Smooth muscle cell (in vitro differentiated cells): ENCODE results near the gene DOK1. TPM values are rescaled to one million over a fixed set of nuclear protein-coding genes. Genes with fewer than 3 reads are reported as not detected.

Experiments
- DNase-seq: peaks from one replicate; lab custom pipeline; 2025; ENCODE audit not compliant: unreplicated experiment; lab: John Stamatoyannopoulos, UW
- H2AFZ ChIP-seq: fragments of 200-600 bp; sonication (generic); 2 replicates; pipeline ENCODE4 v1.6.0; 2016; ENCODE audit warnings: antibody characterized with exemption, low read depth, mild to moderate bottlenecking
- H3F3A ChIP-seq: fragments of 200-600 bp; sonication (generic); 2 replicates; pipeline ENCODE4 v1.6.0; 2017; ENCODE audit warnings: antibody characterized with exemption, low read depth
- H3K27ac ChIP-seq: fragments of 200-600 bp; sonication (generic); 2 replicates; pipeline ENCODE4 v1.5.1; 2016; ENCODE audit warnings: low read depth, mild to moderate bottlenecking
- H3K27me3 ChIP-seq: fragments of 200-600 bp; sonication (generic); 2 replicates; pipeline ENCODE4 v1.6.1; 2016; ENCODE audit warnings: low read depth, mild to moderate bottlenecking
- H3K36me3 ChIP-seq: fragments of 200-600 bp; sonication (generic); 2 replicates; pipeline ENCODE4 v1.5.1; 2016; ENCODE audit warnings: low read depth
- H3K4me1 ChIP-seq: fragments of 200-600 bp; sonication (generic); 2 replicates; pipeline ENCODE4 v1.5.1; 2016; ENCODE audit warnings: low read depth
- H3K4me2 ChIP-seq: fragments of 200-600 bp; sonication (generic); 2 replicates; pipeline ENCODE4 v1.6.0; 2016; ENCODE audit warnings: mild to moderate bottlenecking
- H3K4me3 ChIP-seq: fragments of 200-600 bp; sonication (generic); 2 replicates; pipeline ENCODE4 v1.5.1; 2016; ENCODE audit warnings: mild to moderate bottlenecking
- H3K79me2 ChIP-seq: fragments of 200-600 bp; sonication (generic); 2 replicates; pipeline ENCODE4 v1.6.0; 2016; ENCODE audit warnings: low read depth, mild to moderate bottlenecking
- H3K9ac ChIP-seq: fragments of 200-600 bp; sonication (generic); 2 replicates; pipeline ENCODE4 v1.6.0; 2016; ENCODE audit warnings: low read depth
- H3K9me3 ChIP-seq: fragments of 200-600 bp; sonication (generic); replicated peaks from 2 replicates; pipeline ENCODE4 v1.5.1; 2016; ENCODE audit warnings: low read depth
- H4K20me1 ChIP-seq: fragments of 200-600 bp; sonication (generic); 2 replicates; pipeline ENCODE4 v1.6.0; 2016; ENCODE audit warnings: low read depth
- WGBS: methylation state at CpG from one replicate; pipeline ENCODE4 v1.1.7; 2016; ENCODE audit warnings: low lambda C conversion rate; 5-methylcytosine and 5-hydroxymethylcytosine counted together
- polyA plus RNA-seq: library from polyadenylated mRNA; unstranded; fragments of >200 nt; fragmentation: Nextera tagmentation; extraction: Ambion mirVana; gene quantifications from 2 replicates; pipeline ENCODE4 v1.2.1, GENCODE V29; 2016
- total RNA-seq: library from RNA; depleted of rRNA; stranded (reverse); fragments of >200 nt; gene quantifications from 2 replicates; pipeline ENCODE4 v1.2.3, GENCODE V29; 2014
- TF ChIP-seq, protein P1 (sequence below): fragments of 200-600 bp; sonication (generic); IDR thresholded peaks from 2 replicates; pipeline ENCODE4 v1.5.1; 2017; ENCODE audit warnings: borderline replicate concordance, mild to moderate bottlenecking, antibody characterized with exemption; ENCODE audit not compliant: insufficient read depth, poor library complexity, severe bottlenecking

Gene DOK1
- total and polyA plus RNA-seq, 2 experiments from 2014 or later = 11.7 to 41.3 TPM

DNA sequence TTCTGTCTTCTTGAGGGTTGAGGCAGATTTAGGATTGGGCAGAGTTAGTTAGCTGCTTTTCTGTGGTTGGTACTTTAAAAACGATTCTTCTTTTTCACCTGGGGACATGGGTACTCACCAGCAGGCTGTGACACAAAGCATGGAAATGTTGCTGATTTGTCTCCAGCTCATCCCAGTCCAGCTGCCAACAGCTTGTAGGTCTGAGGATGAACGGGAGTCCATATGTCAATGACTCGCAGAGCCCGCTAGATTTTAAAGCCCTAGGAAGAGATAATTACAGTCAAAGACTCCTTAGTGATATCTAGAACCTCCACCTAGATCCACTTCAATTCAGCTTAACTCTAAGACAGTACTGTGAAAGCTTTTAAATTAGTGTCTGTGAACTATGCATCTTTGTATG is 20.8 kb downstream of the DOK1 start:
- TF ChIP-seq, protein P1, sequence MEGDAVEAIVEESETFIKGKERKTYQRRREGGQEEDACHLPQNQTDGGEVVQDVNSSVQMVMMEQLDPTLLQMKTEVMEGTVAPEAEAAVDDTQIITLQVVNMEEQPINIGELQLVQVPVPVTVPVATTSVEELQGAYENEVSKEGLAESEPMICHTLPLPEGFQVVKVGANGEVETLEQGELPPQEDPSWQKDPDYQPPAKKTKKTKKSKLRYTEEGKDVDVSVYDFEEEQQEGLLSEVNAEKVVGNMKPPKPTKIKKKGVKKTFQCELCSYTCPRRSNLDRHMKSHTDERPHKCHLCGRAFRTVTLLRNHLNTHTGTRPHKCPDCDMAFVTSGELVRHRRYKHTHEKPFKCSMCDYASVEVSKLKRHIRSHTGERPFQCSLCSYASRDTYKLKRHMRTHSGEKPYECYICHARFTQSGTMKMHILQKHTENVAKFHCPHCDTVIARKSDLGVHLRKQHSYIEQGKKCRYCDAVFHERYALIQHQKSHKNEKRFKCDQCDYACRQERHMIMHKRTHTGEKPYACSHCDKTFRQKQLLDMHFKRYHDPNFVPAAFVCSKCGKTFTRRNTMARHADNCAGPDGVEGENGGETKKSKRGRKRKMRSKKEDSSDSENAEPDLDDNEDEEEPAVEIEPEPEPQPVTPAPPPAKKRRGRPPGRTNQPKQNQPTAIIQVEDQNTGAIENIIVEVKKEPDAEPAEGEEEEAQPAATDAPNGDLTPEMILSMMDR = no peak
- Histone ChIP-seq H3K4me1 (peaks cover 7% of the 10 kb centered on the region), H3K9me3 (no peaks in the 10 kb centered on the region), H2AFZ (no peak overlapping the region), H3K36me3 (no peaks in the 10 kb centered on the region), H3K4me3 (no peak overlapping the region), H3K4me2 (no peak overlapping the region), H3K79me2 (no peaks in the 10 kb centered on the region), H3F3A (peaks cover 28% of the 10 kb centered on the region), H3K27ac (no peak overlapping the region), H3K27me3 (no peaks in the 10 kb centered on the region), H3K9ac (no peak overlapping the region), H4K20me1 (no peaks in the 10 kb centered on the region)
- no peak for DNase-seq
- 65% methylated on average over 4 of the region's 4 CpGs for WGBS

- peaks cover 36% of the 10 kb centered on the region for H3F3A ChIP-seq
- no peaks in the 10 kb centered on the region for H3K79me2 ChIP-seq
- H4K20me1 ChIP-seq = no peaks in the 10 kb centered on the region
- TF ChIP-seq, protein P1 = no peak
- H3K4me2 ChIP-seq = peak overlapping the region; percentile 16
- peaks cover 7% of the 10 kb centered on the region for H3K4me1 ChIP-seq
- H3K27me3 ChIP-seq = no peaks in the 10 kb centered on the region
- DNase-seq = no peak
- no peak overlapping the region for H3K4me3 ChIP-seq
- peak overlapping the region; percentile 76 for H3K27ac ChIP-seq
- no peak overlapping the region for H3K9ac ChIP-seq
- H2AFZ ChIP-seq = no peak overlapping the region
- no peaks in the 10 kb centered on the region for H3K36me3 ChIP-seq
- H3K9me3 ChIP-seq = no peaks in the 10 kb centered on the region
- 55% methylated on average over 7 of the region's 7 CpGs for WGBS
Observed at GRCh38 chr2:74576211-74576862, 21.8 kb downstream of the DOK1 start.

DNA sequence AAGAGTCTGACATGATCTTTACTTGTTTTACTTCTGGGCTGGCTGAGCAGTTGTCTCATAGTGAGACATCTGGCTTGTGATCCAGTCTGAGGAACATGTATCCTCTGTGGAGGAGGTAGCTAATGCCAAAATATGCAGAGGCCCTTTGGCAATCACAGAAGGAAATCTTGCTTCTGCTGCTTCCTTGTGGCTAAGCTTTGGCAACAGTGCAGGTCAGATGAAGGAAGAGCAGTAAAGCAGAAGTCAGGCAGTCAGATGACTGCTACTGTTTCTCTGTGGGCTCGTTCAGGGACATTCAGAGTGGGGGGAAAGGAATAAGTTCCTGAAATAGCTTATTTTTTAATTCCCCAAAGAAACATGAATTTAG is 22.3 kb downstream of the DOK1 start:
- Histone ChIP-seq H4K20me1 (no peaks in the 10 kb centered on the region), H3K27ac (peak overlapping the region; percentile 76), H3K79me2 (no peaks in the 10 kb centered on the region), H3K4me1 (peaks cover 7% of the 10 kb centered on the region), H3K9me3 (no peaks in the 10 kb centered on the region), H3K9ac (no peak overlapping the region), H3F3A (peaks cover 41% of the 10 kb centered on the region), H3K4me3 (no peak overlapping the region), H3K4me2 (peak overlapping the region; percentile 16), H3K27me3 (no peaks in the 10 kb centered on the region), H3K36me3 (no peaks in the 10 kb centered on the region), H2AFZ (no peak overlapping the region)
- DNase-seq = no peak
- TF ChIP-seq, protein P1 = no peak
- 29% methylated on average over 1 of the region's 1 CpG for WGBS

DNA sequence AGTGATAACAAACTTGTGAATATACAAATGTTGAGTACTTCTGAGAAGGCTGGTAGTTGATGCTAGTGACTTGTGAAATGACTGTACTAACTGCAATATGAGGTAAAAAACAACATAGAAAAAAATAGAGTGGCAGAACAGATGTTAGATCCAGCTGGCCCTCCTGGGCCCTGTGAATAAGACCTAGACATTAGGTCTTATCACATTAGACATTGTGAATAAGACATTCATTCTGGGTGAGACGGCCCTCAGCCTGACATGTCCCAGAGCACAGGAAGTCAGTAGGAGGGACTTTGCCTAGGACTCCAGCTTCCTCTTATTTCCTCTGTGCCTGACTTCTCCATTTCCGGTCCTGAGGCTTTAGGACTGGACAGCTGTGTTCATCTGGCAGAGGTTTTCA is 22.9 kb downstream of the DOK1 start:
- Histone ChIP-seq H2AFZ (no peak overlapping the region), H3K9me3 (no peaks in the 10 kb centered on the region), H3K27me3 (no peaks in the 10 kb centered on the region), H4K20me1 (no peaks in the 10 kb centered on the region), H3K4me1 (peaks cover 7% of the 10 kb centered on the region), H3F3A (peaks cover 44% of the 10 kb centered on the region), H3K27ac (peak overlapping the region; percentile 76), H3K4me3 (no peak overlapping the region), H3K36me3 (no peaks in the 10 kb centered on the region), H3K4me2 (peak overlapping the region; percentile 31), H3K79me2 (no peaks in the 10 kb centered on the region), H3K9ac (no peak overlapping the region)
- WGBS = 33% methylated on average over 2 of the region's 2 CpGs
- no peak for DNase-seq
- TF ChIP-seq, protein P1 = no peak
